PFSK-1 (cell line): ENCODE measurements around the gene TMX1.

Source experiments
- POLR2AphosphoS5 ChIP-seq: IDR thresholded peaks from 2 replicates; pipeline ENCODE4 v1.6.1; 2012; ENCODE audit warnings: low read depth, mild to moderate bottlenecking, control low read depth, low read length, moderate library complexity
- REST ChIP-seq, 2 experiments: IDR thresholded peaks; 2 replicates each; pipeline versions ENCODE4 v1.6.1 to v1.8.0; 2011 to 2012; ENCODE audit warnings: low read depth in 2 of 2, low read length in 2 of 2, control low read depth in 1 of 2, inconsistent platforms in 1 of 2, mild to moderate bottlenecking in 1 of 2, moderate library complexity in 1 of 2; ENCODE audit not compliant: insufficient read depth in 1 of 2
- TAF1 ChIP-seq: IDR thresholded peaks from 2 replicates; pipeline ENCODE4 v1.6.1; 2012; ENCODE audit warnings: low read length, control low read depth, borderline replicate concordance; ENCODE audit not compliant: insufficient read depth

DNA sequence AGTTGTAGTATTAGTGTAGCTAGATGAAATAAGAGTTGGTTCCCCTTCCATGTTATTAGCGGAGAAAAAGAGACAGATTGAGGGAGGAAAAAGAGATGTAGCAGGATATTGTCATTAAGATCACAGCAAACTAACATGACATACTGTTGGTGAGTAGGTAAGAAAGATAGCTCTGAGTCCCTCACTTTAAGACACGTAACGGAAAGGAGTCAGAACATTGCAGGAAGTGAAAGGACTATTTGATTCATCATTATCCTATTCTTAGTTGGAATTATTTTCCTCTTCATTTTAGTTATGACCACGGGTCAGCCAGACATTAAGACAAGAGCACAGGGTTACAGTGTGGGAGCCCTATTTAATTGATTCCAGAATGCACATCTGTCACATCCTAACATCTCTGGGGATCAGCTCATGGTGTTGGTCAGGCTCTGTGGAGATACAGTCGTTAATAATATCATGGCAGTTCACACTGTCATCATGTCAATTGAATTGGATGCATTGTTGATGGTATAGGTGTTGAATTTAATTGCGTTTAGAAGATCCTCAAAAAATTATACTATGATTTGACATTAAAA lies 55.0 kb downstream of the TMX1 start:
- TF ChIP-seq POLR2AphosphoS5: no peak
- no peak for TF ChIP-seq TAF1
- TF ChIP-seq REST (IDR thresholded peaks at IDR 0.05; ENCODE audit: insufficient read depth in 1 of 2, low read depth in 2 of 2, low read length in 2 of 2): no peak
